HL-60/S4 treated with phorbol 12-myristate 13-acetate at 8.2 ng/mL for 4 days and 3 days (cell line): ENCODE results near the gene ACSL6.

Experiments
- in situ Hi-C: fragments of 300-500 bp; cut with MboI; formaldehyde crosslinking; loops from 2 replicates; pipeline ENCODE4 v1.15.0; 2022; ENCODE audit warnings: low sequenced_read_pairs

Gene ACSL6

DNA sequence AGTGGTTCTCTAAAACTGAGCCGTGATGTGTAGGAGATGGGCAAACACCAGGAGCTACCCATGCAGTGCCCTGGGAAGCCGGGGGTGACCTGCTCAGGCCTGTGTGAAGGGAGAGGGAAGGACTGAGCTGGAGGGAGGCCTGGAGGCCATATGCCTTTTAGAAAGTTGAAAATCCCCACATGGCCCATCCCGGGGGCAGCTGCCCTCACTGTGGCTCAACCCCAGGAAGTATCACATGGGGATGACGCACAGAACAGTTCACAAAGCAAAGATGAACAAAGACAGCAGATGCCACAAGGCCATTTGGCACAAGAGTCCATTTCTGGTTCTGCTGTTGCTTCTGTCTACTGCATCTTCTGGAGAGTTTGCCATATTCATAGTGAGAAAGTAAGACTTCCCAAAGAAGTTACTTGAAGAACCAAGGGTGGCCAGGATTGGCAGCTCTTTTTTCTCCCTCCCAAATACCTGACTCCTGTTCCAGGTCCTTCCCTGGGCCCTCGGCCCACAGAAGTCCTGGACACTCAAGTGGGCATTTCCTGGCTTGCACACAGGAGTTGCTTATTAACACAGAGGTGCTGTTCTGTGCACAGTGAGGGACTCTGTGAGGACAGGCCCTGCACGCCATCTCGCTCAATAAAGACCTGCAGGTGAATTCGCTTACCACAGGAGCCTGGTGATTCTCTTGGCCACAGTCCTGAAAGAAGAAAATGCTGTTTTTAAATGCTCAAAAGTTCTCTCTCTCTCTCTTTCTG lies 25.1 kb downstream of the ACSL6 start:
- in situ Hi-C loops = no loop called here

DNA sequence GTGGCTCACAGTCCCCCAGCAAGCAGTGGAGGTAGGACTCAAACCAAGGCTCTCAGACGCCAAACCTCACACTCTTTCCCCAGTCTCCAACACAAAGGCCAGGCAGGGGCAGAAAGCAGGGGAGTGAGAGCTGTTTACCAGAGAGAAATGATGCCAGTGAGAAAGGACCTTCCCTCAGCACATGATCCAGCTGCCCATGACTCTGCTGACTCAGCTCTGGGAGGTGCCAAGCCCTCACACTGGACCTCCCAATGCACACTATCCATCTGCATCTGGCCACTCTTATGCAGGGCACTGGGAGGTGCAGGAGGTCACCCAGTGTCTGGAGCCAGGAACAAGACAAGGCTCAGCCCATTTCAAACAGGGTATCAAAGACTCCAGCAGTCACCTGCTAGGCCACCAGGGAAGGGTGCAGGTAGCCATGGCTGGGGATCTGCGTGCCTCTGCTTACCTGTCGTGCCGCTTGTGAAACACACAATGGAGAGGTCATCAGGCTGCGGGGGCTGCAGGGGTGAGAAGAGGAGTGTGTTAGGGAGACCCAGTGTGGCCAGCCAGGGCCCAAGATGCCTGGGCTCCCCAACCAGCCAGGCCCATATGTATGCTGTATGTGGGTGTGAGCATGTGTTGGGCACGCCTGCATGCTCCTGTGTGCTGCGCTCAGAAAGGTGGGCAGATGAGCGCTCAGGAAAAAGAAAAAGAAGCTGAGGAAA lies 26.3 kb downstream of the ACSL6 start:
- in situ Hi-C loops = no loop called here

DNA sequence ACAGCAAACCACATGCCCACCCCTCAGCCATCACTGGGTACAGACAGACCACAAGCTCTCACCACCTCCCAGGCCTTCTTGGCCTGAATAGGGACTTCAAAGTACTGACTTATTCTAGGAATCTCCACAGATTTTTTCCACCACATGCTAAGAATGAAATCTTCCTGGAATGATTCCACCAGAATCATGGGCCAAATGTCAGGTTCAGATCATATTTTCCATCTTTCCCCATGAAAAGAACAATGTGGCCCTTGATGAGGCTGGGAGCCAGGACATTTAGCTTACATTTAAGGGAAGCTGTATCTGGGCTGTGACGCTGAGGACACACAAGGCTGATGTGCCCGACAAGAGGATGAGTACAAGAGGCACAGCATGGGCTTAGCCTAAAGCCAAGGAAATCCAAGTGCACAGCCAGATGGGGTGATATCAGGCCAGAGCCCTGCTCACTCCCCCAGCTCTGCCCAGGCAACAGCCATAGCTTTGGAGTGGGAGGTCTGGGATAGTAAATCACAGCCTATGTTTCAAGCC lies 28.1 kb downstream of the ACSL6 start:
- in situ Hi-C loops = no loop called here

DNA sequence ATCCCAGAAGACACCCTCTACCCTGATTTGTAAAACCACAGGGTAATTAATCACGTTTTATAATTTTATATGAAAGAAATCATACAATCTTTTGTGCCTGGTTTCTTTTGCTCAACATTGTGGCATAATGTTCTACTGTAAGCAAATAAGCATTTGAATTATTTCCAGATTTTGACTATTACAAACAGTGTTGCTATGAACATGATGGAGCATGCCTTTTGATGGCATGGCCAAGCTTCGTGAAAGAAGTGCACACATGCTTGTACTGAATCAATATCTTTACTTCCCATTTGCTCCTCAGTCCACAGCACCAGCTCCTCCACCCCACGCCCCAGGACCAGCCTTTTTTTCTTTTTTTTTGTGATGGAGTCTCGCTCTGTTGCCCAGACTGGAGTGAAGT lies 29.9 kb downstream of the ACSL6 start:
- in situ Hi-C loops = no loop called here

DNA sequence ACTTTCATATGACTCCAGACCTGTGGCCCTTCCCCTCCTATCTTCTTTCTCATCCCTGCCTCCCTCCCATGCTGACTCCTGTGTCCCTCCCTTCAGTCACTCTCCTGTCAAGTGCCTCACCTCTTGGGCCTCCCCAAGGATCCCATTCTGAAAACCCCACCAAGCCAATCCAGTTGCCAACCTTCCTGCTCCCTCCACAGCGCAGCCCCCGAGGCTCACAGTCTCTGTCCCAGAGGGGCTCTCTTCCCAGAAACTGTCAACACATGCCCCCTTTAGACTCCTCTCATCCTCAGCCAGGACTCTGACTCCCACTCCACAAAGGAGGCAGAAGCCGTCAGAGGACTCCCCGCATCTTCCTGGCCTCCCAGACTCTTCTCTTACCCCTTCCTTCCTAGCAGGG lies 30.8 kb downstream of the ACSL6 start:
- in situ Hi-C loops = no loop called here

DNA sequence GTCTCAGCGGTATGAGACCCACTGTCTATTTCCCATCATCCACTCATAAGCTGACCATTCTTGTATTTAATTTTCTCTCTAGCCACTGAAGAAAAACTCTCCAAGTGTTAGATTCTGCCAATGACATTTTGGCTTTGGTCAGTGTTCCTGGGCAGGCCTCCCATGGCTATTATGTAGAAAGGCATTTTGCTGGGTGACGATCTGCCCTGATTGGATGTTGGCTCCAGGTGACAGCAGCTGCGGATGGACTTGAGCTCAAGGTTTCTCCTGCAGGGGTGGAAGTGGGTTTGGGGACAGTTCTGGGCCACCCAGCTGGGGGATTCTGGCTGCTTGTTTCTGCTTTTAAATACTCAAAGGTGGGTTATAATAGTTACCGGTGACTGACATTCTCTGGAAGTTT lies 31.6 kb downstream of the ACSL6 start:
- in situ Hi-C loops = no loop called here

DNA sequence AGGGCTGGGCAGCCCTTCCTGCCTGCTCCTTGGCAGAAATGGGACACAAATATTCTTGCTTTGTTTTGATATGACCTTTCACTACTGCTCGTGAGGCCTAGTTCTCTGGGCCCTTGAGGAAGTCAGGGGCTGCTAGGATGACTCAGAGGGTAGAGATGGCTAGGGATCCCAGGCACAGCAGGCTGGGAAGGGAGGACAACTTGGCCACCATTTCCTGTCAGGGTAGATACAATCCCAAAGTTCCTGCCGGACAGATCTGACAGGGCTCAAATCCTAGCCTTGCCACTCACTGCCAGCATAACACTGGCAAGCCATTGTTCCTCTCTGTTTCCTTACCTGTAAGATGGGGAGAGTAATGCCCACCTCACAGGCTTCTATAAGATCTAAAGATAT lies 34.2 kb downstream of the ACSL6 start:
- in situ Hi-C loops = no loop called here

DNA sequence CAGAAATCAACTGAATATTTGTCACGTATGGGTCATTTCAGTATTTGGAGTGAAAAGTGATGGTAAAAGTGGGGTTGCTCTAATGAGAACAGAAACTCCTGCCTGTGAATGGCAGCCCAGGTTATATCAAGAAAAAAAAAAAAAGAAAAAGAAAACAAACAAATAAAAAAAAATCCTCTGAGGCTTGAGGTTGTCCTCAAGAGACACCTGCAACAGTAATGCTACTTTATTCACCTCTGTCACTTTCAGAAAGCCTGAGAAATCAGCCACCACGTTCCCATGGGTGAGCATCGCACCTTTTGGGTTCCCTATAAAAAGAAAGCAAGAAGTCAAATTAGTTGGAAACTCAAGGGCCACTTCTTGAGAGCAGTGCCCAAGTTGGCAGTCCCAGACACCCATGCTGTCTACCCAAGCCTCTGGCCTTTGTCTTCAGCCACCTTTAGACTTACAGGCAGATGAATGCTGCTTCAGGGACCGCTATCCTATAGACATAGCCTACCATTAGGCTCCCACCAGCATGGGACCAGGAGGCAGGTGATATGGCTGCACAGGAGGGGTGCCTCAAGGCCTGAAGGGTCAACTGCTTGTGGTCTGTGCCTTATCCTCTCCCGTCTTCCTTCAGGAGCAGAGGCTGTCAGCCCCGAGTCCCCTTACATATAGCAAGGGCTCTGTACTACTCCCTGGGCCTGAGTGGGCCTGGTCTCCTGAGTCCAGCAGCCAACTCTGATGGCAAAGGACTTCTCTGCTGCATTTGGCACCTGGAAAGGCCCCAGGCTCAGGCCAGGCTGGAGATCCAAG lies 34.8 kb downstream of the ACSL6 start:
- in situ Hi-C loops = no loop called here

DNA sequence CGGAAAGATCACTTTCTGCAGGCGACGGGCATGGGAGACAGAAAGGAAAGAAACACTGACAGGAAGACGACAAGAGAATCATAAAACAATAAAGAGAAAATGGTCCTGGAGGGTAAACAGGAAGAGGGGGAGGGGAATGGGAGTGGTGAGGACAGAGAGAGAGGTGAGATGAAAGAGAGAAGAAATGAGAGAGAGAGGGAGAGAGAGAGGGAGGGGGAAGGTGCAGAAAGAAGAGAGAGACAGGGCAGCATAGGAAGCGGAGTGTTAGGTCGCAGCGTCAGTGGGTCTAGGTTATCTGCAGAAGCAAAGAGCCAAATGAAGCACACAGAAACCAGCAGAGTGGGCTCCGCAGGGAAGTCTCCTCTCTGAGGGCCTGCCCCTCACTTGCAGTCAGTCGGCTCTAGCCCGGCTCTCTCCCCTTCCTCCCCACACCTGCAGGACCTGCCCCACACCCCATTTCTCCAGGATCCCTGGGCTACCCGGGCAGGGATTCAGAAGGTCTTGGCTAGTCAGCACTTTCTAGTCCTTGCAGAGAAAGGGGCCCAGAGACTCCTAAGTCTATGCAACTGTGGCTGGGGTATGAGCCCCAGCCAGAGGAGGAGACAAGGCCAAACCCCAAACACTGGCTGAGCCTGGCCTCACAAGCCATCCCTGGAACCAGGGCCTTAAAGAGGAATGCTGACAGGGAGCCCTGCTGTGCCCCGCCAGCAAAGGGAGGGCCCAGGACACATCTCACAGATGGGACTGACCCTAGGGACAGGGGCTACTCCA lies 36.3 kb downstream of the ACSL6 start:
- in situ Hi-C loops = no loop called here

DNA sequence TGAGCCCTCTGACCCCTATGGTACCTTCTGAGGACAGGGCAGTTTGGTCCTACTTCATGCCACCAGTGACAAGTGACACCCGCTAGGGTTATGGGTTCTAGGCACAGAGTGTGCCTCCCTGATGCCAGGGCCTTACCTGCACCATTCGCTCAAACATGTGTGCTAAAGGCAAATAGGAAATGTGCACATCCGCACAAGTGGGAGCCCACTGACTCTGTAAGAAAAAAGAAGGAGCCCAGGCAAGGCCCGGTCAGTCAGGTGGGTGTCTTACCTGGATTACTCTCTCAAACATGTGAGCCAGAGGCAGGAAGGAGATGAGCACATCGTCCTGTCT lies 36.9 kb downstream of the ACSL6 start:
- in situ Hi-C loops = no loop called here

DNA sequence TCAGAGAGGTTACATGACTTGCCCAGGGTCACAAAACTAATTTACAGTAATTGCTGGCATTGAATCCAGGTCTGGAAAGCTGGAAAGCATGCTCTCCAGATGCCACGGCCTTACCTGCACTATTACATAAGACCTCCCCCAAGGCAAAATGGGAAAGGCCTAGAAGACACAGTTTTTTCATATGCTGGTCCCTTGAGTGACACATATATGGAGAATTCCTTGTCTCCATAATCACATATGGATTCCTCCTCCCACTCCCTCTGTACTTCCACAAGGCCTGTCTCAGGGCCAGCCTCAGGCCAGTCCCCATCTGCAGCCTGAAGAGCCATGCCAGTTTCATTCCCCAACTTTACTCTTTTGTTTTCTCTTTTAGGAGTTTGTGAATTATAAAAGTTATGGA lies 37.4 kb downstream of the ACSL6 start:
- in situ Hi-C loops = no loop called here

DNA sequence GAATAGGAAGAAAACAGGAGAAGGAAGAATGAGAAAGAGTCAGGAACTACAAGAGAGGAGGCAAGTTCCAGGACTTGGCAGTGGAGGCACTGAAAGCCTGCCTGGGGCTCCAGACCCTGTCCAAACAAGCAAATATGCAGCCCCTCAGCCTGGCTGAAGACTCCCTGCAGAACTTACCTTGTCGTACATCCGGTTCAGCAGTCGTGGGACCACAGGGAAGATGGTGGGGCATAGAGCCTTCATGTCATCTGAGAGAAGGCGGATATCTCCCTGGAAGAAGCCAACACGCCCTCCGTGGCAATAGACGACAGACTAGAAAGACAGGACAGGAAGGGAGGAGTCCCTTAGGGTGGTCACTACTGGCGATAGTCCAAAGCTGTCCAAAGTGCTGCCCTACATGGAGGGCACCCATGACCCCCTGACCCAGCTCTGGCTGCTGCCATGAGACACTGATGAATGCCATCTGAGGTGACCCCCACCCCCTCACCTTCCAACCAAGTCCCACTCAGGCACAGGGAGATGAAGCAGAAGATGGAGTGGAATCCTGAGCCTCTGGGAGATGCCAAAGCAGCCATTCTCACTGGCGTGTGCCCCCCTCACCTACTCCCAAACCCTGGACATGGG lies 38.3 kb downstream of the ACSL6 start:
- in situ Hi-C loops = no loop called here

DNA sequence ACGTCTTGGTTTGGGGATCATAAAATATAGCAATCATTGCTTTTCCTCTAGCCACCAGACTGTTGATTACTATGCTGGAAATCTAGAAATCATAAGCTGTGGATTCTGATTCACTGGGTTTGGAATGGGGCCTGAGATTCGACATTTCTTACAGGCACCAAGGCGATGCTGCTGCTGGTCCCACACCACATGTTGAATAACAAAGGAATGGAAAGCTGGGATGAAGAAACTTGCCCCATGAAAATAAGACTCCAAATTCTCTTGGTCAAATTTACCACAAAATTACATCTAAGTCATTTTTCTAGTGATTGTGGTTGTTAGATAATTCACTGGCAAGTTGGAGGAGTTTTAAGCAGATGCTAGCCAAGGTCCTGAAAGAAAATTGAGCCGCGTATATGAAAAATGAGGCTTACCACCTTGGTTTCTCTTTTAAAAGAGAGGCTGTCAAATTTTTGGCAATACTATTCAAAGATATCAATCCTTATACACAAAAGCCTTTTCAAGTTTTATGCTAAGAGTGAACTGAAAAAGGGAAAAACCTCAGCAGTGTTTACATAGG lies 43.0 kb downstream of the ACSL6 start:
- in situ Hi-C loops = no loop called here

DNA sequence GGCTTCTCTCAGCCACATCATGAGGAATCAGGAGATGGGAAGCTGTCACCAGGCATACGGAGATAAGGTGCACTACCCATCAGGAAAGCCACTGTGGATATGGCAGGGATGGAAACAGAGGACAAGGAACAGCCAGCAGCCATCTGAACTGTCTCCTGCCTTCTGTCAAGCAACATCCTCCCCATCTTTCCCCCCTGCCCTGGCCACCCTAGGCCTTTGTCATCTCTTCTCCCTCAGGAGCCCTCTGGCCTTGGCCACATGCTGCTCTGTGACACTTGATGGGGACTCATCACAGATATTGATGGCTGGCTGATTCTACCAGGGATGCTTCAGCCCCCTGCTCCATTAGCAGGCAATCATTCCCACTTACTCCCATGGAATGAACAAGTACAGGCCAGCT lies 44.9 kb downstream of the ACSL6 start:
- in situ Hi-C loops = no loop called here

DNA sequence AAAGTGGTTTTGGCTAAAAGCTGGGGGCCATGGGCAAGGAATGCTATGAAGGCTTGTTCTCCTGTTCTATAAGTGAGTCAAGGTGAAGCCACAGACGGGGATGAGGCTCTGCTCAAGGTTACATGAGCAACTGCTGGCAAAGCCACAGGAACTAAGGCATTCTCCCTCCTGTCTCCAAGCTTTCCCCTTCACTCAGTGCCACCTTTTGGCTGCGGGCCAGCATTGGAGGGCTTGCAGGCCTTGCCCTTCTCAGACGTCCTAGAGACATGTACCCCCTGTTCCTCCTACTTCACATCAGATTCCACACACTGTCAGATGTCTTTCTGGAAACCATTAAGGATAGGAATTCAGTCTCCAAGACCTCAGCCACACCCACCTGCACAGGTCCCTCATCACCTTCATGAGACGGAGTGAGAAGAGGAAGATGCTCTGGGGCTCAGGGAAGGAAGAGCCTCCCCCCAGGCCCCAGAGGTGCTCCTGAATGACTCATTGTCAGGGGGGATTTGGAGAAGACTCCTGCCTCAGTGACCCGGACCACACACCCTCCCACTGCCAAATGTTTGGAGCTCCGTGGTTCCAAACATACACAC lies 45.5 kb downstream of the ACSL6 start:
- in situ Hi-C loops = no loop called here

DNA sequence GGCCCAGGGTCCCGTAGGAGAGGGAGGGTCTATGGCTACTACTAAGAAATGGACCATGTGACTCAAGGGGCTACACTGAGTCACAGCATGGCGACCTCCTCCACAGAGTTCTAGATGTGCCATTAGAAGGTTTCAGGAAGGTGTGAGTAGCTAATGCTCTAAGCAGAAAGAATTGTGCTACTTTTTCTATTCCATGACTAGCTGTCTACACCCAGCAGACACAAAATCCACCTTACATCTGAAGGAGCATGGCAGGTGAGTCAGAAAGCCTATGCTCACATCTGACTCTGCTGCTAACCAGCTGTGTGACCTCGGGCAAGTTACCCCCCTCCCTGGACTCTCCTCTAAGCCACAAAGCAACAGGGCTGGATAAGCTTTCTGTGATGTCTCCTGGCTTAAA lies 51.6 kb downstream of the ACSL6 start:
- in situ Hi-C loops = no loop called here

DNA sequence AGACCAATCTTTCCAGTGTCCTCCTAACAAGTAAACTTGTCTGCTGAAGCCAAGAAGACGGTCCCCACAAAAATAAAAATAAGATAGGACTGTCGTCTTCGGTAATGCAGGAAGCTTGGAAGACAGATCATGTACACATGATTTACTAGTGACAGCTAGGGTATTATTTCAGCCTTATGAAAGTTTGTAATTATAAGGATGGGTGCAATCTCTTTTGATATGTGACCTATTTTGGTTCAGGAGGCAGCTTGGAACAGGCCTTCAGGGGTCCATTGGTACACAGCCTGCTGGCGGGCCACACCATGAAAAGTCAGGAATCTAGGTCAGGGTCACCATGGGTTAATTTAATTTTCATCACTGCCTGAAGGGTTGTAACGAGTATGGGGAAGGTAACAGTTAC lies 52.3 kb downstream of the ACSL6 start:
- in situ Hi-C loops = no loop called here

DNA sequence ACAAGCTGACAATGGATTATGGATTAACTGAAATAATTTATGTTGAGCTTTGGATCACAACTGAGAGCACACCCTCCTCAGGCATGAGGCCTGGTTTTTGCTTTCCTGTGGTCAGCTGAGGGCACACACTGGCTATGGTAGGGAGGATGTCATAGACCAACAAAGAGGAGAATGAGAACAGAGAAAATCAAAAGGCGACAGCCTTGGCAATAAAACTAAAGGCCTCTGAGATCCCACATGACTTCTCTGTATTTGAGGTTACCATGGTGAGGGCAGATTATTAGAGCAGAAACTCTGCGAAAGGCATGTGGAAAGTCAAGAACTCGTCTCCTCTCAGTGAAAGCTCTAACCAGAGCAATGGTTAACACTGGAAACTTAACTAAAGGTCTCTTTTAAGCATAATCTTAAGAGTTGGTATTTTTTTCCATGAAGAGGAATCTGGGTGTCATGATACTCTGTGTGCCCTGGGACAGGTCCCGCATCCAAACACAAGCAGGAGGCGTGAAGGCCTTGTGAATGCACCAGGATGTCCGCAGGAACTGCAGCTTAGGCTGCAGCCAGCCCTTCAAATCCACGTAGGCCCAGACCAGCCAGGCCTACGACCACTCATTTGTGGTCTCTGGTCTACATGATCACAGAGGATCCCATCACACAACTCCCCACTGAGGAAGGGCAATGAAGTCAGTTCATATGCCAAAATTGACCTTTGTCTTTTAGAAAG lies 53.6 kb downstream of the ACSL6 start:
- in situ Hi-C loops = no loop called here

DNA sequence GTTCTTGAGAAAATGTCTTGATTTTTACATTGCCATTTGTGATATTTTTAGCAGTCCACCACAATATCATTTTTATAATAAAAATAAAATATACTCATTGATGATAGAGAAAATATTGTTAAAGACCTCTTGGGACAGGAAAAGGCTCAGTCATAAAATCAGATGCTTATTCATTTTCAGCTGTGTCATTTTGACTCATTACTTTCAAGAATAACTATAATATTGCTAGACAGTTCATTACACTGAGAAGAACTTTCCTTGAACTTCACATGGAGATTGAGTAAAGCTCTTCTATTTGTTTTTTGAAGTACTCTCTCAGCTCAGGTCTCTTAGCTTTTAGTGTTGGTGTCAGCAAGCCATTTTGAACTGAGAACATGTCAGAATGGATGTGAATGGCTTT lies 57.5 kb downstream of the ACSL6 start:
- in situ Hi-C loops = no loop called here
